ENCODE measurements around the gene PI4KA. TPM values are rescaled to one million over a fixed set of nuclear protein-coding genes. Genes with fewer than 3 reads are reported as not detected.

Gene PI4KA
- total and polyA plus RNA-seq, 2 of the 13 experiments (the other 11 are each of a cell fraction or from before 2014, with no cell fraction given) = 27.4 to 56.4 TPM

- TF ChIP-seq, protein P1, sequence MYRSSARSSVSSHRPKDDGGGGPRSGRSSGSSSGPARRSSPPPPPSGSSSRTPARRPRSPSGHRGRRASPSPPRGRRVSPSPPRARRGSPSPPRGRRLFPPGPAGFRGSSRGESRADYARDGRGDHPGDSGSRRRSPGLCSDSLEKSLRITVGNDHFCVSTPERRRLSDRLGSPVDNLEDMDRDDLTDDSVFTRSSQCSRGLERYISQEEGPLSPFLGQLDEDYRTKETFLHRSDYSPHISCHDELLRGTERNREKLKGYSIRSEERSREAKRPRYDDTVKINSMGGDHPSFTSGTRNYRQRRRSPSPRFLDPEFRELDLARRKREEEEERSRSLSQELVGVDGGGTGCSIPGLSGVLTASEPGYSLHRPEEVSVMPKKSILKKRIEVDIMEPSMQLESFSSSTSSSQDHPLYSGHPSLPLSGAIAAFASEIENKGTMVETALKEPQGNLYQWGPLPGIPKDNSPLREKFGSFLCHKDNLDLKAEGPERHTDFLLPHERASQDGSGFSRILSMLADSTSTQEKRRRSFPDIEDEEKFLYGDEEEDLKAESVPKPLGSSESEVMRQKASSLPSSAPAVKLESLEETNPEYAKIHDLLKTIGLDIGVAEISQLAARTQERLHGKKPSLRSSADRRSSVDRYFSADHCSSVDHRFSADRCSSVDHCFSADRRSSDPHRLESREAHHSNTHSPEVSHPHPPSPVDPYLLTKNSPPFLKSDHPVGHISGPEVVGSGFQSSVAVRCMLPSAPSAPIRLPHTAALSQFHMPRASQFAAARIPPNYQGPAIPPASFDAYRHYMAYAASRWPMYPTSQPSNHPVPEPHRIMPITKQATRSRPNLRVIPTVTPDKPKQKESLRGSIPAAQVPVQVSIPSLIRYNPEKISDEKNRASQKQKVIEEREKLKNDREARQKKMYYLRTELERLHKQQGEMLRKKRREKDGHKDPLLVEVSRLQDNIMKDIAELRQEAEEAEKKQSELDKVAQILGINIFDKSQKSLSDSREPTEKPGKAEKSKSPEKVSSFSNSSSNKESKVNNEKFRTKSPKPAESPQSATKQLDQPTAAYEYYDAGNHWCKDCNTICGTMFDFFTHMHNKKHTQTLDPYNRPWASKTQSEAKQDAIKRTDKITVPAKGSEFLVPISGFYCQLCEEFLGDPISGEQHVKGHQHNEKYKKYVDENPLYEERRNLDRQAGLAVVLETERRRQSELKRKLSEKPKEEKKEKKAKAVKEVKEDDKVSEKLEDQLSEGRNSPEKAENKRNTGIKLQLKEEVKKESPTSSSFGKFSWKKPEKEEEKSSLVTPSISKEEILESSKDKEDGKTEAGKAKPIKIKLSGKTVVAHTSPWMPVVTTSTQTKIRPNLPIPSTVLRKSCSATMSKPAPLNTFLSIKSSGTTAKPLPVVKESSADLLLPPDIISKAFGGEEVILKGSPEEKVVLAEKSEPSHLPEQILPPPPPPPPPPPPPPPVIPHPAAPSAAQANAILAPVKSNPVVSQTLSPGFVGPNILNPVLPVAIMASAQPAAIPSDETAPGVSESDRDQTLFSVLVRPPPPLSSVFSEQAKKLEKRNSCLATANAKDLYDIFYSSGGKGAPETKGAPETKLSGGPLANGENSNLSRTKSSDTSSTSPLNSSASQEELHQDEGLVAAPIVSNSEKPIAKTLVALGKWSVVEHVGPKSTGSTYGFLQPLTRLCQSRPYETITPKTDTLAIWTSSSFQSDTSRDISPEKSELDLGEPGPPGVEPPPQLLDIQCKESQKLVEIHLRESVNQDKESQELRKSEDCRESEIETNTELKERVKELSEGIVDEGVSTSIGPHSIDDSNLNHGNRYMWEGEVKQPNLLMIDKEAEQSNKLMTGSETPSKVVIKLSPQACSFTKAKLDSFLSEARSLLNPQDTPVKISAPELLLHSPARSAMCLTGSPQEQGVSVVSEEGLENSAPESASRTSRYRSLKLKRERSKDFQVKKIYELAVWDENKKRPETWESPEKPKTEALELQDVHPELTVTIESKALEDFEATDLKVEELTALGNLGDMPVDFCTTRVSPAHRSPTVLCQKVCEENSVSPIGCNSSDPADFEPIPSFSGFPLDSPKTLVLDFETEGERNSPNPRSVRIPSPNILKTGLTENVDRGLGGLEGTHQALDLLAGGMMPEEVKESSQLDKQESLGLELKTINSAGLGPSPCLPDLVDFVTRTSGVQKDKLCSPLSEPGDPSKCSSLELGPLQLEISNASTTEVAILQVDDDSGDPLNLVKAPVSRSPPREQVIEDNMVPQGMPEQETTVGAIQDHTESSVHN (CRISPR knock-in tag; IDR thresholded peaks at IDR 0.05) = no peak
- TF ChIP-seq NR2C2 (CRISPR knock-in tag; IDR thresholded peaks at IDR 0.05; ENCODE audit: borderline replicate concordance) = no peak
These were observed 29.0 kb downstream of the PI4KA start (continued) for GRCh38 chr22:20829491-20830134.

All from HepG2 (cell line).